HG03060 (cell line): ENCODE results near the gene PDE11A.

Source experiments
- ATAC-seq: cut with Tn5 transposase; IDR thresholded peaks from one replicate; pipeline ENCODE4 v1.9.1; 2021; ENCODE audit warnings: low read depth, moderate number of reproducible peaks; ENCODE audit not compliant: unreplicated experiment

Gene PDE11A

GRCh38 chr2:177733322-177733855 is 339.2 kb downstream of the PDE11A start:
- no peak for ATAC-seq

GRCh38 chr2:177731384-177731783 is 341.2 kb downstream of the PDE11A start:
- ATAC-seq, result no peak

GRCh38 chr2:177730792-177731191 is 341.8 kb downstream of the PDE11A start:
- no peak for ATAC-seq

- no peak for ATAC-seq
Observed at GRCh38 chr2:177730363-177730762, 342.2 kb downstream of the PDE11A start.

GRCh38 chr2:177728920-177729319 is 343.7 kb downstream of the PDE11A start:
- no peak for ATAC-seq

GRCh38 chr2:177728399-177728765 is 344.2 kb downstream of the PDE11A start:
- no peak for ATAC-seq

GRCh38 chr2:177727577-177728398 is 344.8 kb downstream of the PDE11A start:
- no peak for ATAC-seq

GRCh38 chr2:177726931-177727348 is 345.6 kb downstream of the PDE11A start:
- no peak for ATAC-seq

GRCh38 chr2:177724398-177725287 is 347.9 kb downstream of the PDE11A start:
- no peak for ATAC-seq

GRCh38 chr2:177723235-177723634 is 349.3 kb downstream of the PDE11A start:
- ATAC-seq, result no peak

- ATAC-seq, result no peak
Observed at GRCh38 chr2:177721818-177722567, 350.6 kb downstream of the PDE11A start.

- ATAC-seq, result no peak
Observed at GRCh38 chr2:177721087-177721486, 351.5 kb downstream of the PDE11A start.

- ATAC-seq, result no peak
Observed at GRCh38 chr2:177717831-177718618, 354.6 kb downstream of the PDE11A start.

- ATAC-seq, result no peak
Observed at GRCh38 chr2:177716484-177716883, 356.1 kb downstream of the PDE11A start.

- ATAC-seq, result no peak
Observed at GRCh38 chr2:177715771-177716170, 356.8 kb downstream of the PDE11A start.

GRCh38 chr2:177714704-177715103 is 357.9 kb downstream of the PDE11A start:
- ATAC-seq, result no peak

- no peak for ATAC-seq
Observed at GRCh38 chr2:177712462-177712861, 360.1 kb downstream of the PDE11A start.

- ATAC-seq, result no peak
Observed at GRCh38 chr2:177711483-177712265, 360.9 kb downstream of the PDE11A start.

GRCh38 chr2:177710889-177711288 is 361.7 kb downstream of the PDE11A start:
- no peak for ATAC-seq
